Measurements from ENCODE around the gene FBXL14. TPM values are rescaled to one million over a fixed set of nuclear protein-coding genes. Genes with fewer than 3 reads are reported as not detected.

Gene FBXL14
- total RNA-seq, 1 donor from 2014 or later, result 37.7 TPM

- H3K4me3 Mint-ChIP-seq (ENCODE audit: low read depth), result no peak overlapping the region
- no peaks in the 10 kb centered on the region for H3K36me3 Mint-ChIP-seq (ENCODE audit: insufficient read depth)
- H3K27ac Mint-ChIP-seq, result no peak overlapping the region
- no peaks in the 10 kb centered on the region for H3K9me3 Mint-ChIP-seq (ENCODE audit: low read depth)
- H3K27me3 Mint-ChIP-seq, result peaks cover 72% of the 10 kb centered on the region
- TF ChIP-seq CTCF (IDR thresholded peaks at IDR 0.05; ENCODE audit: unreplicated experiment), result no peak
- no peak for DNase-seq (ENCODE audit: low spot score, unreplicated experiment)
- peaks cover 32% of the 10 kb centered on the region for H3K4me1 Mint-ChIP-seq (ENCODE audit: low read depth)
Measured at GRCh38 chr12:1633459-1633858, 39.1 kb upstream of the FBXL14 start.

GRCh38 chr12:1632702-1633101 is 38.3 kb upstream of the FBXL14 start:
- H3K36me3 Mint-ChIP-seq (ENCODE audit: insufficient read depth), result no peaks in the 10 kb centered on the region
- peaks cover 80% of the 10 kb centered on the region for H3K27me3 Mint-ChIP-seq
- no peak for DNase-seq (ENCODE audit: low spot score, unreplicated experiment)
- no peak overlapping the region for H3K27ac Mint-ChIP-seq
- H3K9me3 Mint-ChIP-seq (ENCODE audit: low read depth), result no peaks in the 10 kb centered on the region
- peaks cover 32% of the 10 kb centered on the region for H3K4me1 Mint-ChIP-seq (ENCODE audit: low read depth)
- no peak overlapping the region for H3K4me3 Mint-ChIP-seq (ENCODE audit: low read depth)
- no peak for TF ChIP-seq CTCF (IDR thresholded peaks at IDR 0.05; ENCODE audit: unreplicated experiment)

- peak; percentile 9 for TF ChIP-seq CTCF (IDR thresholded peaks at IDR 0.05; ENCODE audit: unreplicated experiment)
- Mint-ChIP-seq H3K4me3 (ENCODE audit: low read depth) (peak overlapping the region; percentile 61), H3K4me1 (ENCODE audit: low read depth) (peaks cover 32% of the 10 kb centered on the region), H3K36me3 (ENCODE audit: insufficient read depth) (no peaks in the 10 kb centered on the region), H3K9me3 (ENCODE audit: low read depth) (no peaks in the 10 kb centered on the region), H3K27me3 (peaks cover 88% of the 10 kb centered on the region), H3K27ac (no peak overlapping the region)
- DNase-seq (ENCODE audit: low spot score, unreplicated experiment), result no peak
Measured at GRCh38 chr12:1630827-1631591, 36.6 kb upstream of the FBXL14 start.

GRCh38 chr12:1630133-1630826 is 35.9 kb upstream of the FBXL14 start:
- H3K4me1 Mint-ChIP-seq (ENCODE audit: low read depth), result peaks cover 32% of the 10 kb centered on the region
- H3K36me3 Mint-ChIP-seq (ENCODE audit: insufficient read depth), result no peaks in the 10 kb centered on the region
- H3K9me3 Mint-ChIP-seq (ENCODE audit: low read depth), result no peaks in the 10 kb centered on the region
- H3K27me3 Mint-ChIP-seq, result peaks cover 83% of the 10 kb centered on the region
- H3K27ac Mint-ChIP-seq, result peak overlapping the region; percentile 17
- no peak for DNase-seq (ENCODE audit: low spot score, unreplicated experiment)
- TF ChIP-seq CTCF (IDR thresholded peaks at IDR 0.05; ENCODE audit: unreplicated experiment), result no peak
- H3K4me3 Mint-ChIP-seq (ENCODE audit: low read depth), result peak overlapping the region; percentile 72

GRCh38 chr12:1629338-1630132 is 35.2 kb upstream of the FBXL14 start:
- H3K36me3 Mint-ChIP-seq (ENCODE audit: insufficient read depth), result no peaks in the 10 kb centered on the region
- H3K27ac Mint-ChIP-seq, result no peak overlapping the region
- no peaks in the 10 kb centered on the region for H3K9me3 Mint-ChIP-seq (ENCODE audit: low read depth)
- TF ChIP-seq CTCF (IDR thresholded peaks at IDR 0.05; ENCODE audit: unreplicated experiment), result peak; percentile 45
- peaks cover 31% of the 10 kb centered on the region for H3K4me1 Mint-ChIP-seq (ENCODE audit: low read depth)
- H3K4me3 Mint-ChIP-seq (ENCODE audit: low read depth), result peak overlapping the region; percentile 72
- no peak for DNase-seq (ENCODE audit: low spot score, unreplicated experiment)
- H3K27me3 Mint-ChIP-seq, result peaks cover 83% of the 10 kb centered on the region
